Activated CD4-positive, alpha-beta T cell treated with anti-CD3 and anti-CD28 coated beads, Interleukin-2, Interleukin-6, amounts not matched to agents 100 ng/mL and 50 ng/mL, durations not matched to agents 16 hours and 8 hours (primary cell): ENCODE results near the gene SLC25A30.
"Not testable (repeated sequence)": the region's sequence is repeated elsewhere in the genome, so short reads cannot be mapped to it uniquely, and the experiment has no call there.

ENCODE experiments used
- DNase-seq: peaks from one replicate; pipeline ENCODE4 v3.0.0-alpha.2; 2020

Gene SLC25A30

DNA sequence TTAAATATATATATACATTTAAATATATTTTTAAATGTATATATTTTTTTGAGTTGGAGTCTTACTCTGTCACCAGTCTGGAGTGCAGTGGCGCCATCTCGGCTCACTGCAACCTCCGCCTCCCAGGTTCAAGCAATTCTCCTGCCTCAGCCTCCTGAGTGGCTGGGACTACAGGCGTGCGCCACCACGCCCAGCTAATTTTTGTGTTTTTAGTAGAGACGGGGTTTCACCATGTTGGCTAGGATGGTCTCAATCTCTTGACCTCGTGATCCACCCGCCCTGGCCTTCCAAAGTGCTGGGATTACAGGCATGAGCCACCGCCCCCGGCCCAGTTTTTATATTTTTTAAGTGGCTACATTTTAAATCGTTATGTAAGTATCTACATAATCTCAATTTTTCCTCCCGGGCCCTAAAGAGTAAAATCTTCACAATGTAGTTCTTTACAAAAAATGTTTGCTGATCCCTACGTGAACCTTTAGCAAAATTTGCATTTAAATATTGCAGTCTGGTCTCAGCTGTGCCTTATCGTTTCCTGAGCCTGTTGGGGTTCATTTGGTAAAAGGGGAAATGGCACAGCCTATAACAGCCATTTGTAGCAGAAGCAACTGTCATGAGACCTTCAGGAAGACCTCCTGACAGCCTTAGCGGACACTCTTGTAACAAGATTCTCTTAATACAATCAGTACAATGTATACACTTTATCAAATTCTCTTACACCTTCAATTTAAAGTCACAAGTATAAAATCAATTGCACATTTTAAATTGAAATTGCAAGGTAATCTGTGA is 8.1 kb upstream of the SLC25A30 start:
- DNase-seq: not testable (repeated sequence)

DNA sequence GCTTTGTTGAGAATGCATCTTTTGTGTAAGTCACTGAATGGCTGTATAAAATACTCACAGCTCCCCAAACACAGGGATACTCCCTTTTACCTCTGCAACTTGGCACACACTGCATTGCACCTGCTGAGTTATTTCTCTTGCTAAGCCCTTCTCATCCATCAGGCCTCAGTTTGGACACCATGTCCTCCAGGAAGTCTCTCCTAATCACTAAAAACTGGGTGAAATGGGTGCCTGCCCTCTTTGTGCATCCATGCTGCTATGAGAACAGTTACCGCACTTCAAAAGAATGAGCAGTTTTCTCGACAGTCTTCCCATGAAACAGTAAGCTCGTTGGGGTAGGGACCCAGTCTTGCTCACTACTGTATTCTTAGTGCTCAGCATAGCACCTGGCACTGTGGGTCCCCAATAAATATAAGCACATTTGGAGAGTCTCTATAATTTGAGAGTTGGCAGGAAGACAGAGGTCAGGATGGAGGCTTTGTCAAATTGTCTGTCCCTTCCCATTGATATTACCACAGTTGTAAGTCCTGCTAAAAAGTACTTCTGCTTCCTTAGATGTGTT is 4.6 kb upstream of the SLC25A30 start:
- no peak for DNase-seq

DNA sequence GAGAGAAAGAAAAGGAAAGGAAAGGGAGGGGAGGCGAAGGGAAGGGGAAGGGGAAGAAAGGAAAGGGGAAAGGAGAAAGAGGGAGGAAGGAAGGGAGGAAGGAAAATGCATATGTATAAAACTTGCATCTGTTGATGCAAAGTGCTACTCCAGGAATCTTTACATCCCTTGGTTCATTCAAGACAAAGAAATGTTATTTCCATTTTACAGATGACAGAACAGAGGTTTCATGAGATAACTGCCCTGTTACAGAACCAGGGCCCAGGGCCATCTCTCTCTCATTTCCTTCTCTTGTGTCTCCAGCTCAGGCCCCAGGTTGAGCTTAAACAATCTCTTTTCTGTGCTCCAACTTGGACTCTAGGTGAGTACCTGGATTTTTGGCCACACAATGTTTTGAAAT is 1.8 kb upstream of the SLC25A30 start:
- no peak for DNase-seq

DNA sequence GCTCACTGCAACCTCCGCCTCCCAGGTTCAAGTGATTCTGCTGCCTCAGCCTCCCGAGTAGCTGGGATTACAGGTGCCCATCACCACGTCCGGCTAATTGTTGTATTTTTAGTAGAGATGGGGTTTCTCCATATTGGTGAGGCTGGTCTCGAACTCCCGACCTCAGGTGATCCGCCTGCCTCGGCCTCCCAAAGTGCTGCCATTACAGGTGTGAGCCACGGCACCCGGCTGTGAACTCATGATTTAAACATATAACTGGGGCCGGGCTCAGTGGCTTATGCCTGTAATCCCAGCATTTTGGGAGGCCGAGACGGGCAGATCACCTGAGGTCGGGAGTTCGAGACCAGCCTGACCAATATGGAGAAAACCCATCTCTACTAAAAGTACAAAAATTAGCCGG is 1.2 kb upstream of the SLC25A30 start:
- not testable (repeated sequence) for DNase-seq

DNA sequence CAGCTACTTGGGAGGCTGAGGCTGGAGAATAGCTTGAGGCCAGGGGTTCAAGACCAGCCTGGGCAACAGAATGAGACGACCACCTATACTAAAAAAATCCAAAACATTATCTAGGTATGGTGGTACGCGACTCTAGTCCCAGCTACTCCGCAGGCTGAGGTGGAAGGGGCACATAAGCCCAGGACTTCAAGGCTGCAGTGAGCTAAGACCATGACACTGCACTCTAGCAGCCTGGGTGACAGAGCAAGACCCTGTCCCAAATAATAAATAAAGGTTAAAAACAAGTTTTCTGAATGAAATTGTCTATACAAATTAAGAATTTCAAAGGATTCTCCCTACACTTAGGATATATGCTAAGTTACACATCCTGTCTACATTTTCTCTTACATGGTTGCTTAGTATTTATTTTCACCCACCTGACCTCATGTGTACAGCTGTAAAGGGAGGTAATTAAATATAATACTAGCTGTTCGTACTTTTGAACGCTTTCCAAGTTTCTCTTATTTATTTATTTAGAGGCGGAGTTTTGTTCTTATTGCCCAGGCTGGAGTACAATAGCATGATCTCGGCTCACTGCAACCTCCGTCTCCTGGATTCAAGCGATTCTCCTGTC is 1.6 kb downstream of the SLC25A30 start:
- no peak for DNase-seq

DNA sequence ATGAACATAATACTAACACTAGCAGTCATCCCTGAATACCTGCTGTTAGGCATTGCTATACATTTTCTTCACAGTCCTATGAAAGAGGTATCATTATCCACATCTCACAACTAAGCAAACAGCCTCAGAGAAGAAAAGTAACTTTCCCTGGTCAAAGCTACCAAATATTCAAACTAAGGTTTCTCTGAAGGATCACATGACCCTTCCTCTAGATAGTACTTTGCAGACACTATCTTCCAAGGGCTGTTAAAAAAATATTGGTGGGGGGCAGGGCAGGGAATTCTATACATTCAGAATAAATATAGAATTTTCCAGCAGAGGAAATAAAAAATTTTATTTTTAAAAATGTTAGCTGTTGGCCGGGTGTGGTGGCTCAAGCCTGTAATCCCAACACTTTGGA is 3.1 kb downstream of the SLC25A30 start:
- DNase-seq: no peak

DNA sequence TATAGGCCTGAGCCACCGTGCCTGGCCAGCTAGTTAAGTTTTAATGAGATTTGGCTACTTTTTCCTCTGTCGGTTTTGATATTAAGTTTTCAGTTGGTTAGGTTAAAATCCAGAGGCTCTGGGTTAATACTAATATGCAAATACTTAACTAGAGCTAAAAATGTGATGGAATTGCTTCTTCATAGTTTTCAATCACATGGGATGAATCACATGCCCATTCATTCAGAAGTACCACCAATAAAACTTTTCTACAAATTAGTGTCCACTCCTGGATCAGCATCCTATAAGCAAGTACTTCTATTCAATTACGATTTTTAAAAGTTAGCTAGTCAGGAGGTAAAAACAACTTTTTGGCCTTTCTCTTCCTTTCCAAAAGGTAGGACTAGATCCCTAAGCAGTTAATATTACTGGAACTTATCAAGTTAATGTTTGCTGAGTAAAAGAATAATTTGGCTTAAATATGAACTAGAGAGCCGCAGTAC is 4.3 kb downstream of the SLC25A30 start:
- no peak for DNase-seq

DNA sequence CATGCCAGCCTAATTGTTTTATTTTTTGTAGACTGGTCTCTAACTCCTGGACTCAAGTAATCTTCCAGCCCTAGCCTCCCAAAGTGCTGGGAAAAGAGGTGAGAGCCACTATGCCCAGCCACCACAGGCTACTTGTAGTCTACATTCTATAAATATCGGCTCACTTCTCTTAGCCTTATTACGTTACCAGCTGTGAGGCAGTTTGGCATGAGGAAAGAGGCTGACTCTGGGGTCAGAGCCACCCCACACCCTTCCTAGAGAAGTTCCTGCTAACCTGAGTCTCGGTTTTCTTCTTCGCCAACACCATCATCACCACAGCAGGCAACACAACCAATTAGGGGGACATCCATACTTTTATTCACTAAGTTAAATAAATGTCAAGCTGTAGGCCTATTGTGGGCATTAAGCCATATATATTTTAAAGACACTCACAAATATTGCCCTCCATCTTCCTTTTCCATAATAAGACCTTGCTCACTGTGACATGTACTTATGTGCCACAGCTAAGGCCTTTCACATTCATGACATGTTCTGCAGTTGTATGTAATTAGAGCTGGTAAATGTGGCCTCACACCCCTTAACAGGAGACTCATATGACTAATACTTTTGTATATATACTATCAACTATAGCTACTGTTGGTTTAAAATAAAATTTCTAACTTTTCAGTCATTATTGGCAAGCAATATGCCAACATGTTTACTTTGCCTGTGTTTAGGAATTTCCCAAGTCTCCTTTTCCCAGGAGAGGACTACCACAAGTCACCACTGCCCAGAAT is 5.7 kb downstream of the SLC25A30 start:
- no peak for DNase-seq

DNA sequence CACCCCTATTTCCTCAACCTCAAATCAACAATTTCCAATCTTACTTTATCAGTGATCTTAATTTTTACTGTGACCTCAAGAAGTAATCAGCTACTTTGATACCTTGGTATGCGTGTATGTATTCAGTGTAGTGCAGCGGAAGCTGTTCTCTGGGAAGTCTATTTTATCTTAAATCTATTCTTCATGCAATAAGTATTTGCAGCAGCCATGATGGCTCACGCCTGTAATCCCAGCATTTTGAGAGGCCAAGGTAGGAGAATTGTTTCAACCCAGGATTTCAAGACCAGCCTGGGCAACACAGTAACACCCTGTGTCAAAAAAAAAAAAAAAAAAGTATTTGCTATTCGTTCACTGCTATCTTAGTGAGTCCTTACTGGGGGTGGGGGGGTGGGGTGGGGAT is 6.5 kb downstream of the SLC25A30 start:
- DNase-seq: no peak

DNA sequence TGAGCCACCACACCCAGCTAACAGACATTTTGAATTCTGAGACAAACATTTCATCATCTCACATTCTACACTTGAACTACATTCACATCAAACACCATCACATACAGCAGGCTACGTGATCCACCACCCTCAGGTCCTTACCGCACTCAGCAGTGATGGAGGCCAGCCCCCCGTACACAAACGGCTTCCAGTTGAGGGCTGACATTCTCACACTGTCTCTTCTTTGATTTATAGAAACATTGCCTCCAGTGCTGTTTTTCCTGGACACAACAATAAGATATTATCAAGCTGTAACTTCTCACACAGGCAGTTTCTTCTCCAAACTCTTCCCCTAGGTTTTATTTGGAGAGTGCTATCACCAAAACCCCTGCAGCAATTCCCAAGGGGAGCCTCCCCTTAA is 7.0 kb downstream of the SLC25A30 start:
- no peak for DNase-seq

DNA sequence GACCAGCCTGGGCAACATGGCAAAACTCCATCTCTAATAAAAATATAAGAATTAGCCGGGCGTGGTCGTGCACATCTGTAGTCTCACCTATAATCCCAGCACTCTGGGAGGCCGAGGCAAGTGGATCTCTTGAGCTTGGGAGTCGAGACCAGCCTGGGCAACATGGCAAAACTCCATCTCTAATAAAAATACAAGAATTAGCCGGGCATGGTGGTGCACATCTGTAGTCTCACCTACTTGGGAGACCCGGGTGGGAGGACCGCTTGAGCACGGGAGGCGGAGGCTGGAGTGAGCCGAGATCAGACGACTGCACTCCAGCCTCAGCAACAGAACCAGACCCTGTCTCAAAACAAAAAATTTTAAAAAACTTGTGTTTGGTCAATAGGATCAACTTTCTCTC is 7.7 kb downstream of the SLC25A30 start:
- no peak for DNase-seq

DNA sequence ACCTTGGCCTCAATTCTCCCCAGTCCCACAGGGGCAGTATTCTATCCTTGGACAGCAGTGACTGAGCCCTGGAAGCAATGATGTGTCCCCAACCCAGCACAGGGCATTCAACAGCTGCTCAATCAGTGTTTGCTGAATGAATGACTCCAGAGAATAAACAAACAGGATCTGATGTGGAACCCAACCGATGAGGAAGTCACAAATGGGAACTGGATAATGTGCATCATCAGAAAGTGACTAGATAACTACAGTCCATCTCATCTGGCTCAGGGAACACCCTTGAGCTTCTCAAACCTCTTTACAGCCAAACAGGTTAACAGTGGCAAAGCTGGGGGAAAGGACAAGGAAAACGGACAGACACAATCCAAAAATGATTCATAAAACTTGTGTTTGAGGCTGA is 8.2 kb downstream of the SLC25A30 start:
- no peak for DNase-seq

DNA sequence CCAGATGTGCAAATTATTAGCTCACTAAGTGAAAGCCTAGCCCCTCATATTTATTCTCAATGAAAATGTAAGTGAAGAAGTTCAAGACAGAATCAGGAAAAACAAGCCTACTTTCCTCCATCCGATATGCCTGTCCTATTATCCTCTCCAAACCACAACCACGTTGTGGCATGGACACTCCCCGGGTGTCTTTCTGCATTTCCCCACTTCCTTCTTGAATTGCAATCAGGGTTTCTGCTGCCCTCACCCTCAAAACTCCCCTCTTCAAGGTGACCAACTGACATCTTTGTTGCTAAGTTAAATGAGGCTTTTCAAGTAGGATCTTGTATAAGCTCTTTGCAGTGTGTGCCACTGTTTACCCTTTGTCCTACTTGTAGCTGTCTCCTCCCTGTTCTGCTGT is 11.8 kb downstream of the SLC25A30 start:
- no peak for DNase-seq

DNA sequence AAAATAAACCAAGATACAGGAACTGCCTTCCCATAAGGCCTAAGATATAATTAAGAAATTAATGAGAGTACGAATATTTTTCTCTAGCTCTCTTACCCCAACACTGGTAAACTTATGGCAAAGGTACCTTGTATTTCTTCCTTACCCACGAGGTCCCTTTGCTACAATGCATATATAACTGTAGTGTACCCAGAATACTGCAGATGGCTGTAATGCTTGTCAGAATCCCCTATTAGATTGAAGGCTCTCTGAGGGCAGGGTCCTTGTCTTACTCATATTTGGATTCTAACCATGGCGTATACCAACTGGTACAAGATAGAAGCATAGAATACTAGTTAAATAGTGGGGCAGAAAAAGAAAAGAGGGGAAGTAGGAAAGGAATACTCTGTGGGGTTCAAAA is 15.1 kb downstream of the SLC25A30 start:
- DNase-seq: no peak

DNA sequence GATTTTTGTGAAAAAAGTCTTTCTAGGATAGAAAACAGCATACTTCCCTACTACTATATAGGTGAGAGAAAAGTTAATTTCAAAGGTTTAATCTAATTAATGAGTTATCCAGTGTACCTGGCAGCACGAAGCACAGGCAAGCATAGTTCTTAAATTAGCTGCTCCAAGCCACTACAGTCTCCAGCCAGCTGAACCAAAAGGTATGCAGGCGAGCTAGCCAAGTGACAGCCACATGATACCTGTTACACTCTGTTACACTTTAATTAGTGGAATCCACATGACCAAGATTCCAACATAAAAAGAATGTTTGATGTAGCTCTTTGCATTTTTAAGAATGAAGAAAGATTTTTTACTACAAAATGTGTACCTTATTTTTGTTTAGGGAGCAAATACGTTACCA is 15.5 kb downstream of the SLC25A30 start:
- no peak for DNase-seq

DNA sequence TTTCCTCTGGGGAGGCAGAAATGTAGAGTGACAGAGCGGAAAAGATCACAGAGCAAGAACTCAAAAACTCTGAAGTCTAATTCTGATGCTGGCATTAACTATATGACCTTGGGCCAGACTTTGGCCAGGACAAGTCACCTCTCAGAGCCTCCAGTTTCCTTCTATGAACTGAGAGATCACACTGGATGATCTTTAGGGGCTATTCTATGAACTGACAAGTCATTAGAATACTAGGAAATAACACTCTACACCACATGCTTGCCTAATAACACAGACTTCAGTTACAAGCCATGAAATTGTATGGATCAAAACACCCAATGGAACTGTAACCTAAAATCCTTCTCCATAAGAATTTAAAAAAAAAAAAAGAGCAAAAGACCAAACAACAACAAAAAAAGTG is 16.9 kb downstream of the SLC25A30 start:
- DNase-seq: no peak

DNA sequence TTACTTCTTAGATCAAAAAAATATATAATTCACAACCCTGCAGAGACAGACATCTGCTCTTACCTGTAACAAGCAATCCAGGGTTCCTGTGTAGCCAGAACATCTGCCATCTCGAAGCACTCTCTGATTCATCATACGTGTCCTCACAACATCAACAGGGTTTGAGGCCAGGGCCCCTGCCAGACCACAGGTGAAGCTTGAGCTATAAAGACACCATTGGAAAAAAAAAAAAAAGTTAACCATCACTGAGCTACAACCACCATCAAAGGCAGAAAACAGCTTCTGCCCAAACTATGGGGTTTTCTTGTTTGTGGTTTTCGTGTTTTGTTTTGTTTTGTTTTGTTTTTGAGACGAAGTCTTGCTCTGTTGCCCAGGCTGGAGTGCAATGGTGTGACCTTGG is 19.3 kb downstream of the SLC25A30 start:
- peak; percentile 49 for DNase-seq

DNA sequence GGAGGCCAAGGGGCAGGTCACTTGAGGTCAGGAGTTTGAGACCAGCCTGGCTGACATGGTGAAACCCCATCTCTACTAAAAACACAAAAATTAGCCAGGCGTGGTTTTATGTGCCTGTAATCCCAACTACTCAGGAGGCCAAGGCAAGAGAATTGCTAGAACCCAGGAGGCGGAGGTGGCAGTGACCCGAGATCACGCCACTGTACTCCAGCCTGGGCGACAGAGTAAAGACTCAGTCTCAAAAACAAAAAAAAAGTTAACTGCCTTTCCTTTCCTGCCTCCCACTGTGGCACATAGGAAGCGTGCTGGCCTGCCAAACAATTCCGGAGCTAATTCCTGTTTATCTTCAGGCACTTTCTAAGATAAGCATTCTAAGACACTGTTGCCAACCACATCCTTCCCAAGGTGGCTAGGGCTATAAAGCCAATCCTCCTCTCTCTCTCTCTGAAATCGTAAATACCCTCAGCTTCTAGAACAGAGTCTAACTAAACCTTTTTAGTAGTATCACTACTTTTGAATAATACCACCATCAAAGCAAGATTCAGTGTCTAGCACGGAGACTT is 21.6 kb downstream of the SLC25A30 start:
- no peak for DNase-seq

DNA sequence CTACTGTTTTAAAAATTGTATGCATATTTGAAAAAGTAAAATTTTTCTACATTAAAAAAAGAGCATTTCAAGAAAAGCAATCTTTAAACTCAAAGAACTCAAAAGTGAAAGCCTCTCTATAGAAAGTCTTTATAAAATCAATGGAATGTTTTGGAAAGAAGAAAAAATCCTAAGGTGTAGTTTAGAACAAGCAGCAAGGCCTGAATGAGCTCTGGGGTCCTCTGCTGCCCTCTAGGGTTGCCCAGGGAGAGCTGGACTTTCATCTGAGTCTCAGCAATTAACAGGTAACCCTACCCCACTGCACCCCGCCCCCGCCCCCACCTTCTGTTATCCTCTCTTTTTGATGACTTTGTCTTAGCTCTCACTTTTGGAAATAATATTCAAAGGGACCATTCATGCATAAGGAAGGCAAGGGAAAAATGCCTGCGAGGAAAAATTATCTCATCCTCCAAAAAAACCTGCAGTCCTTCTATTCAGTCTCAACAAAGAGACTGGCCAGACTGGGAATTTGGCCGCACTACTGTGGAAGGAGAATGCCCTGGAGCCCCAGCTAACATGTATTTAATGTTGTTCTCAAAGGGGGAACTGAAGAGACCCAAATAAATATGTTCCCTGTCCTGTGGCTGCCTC is 24.1 kb downstream of the SLC25A30 start:
- peak; percentile 32 for DNase-seq

DNA sequence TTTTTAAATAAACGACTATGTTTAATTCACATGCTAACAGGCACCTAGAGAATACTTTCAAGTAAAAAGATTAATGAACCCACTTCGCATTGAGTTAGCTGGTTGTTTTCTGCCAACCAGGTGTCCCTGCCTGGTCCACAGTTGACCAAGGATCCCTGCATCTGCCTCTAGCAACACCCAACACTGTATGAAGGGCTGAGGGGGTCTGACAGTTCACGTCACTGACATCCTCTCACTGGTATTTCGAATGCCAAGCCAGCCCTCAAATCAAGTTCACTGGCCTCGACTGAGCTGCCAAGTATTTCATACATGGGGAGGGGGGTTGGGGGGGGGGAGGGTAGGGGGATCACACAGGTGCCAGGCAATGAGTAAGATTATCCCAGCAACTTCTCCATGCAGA is 25.4 kb downstream of the SLC25A30 start:
- no peak for DNase-seq

DNA sequence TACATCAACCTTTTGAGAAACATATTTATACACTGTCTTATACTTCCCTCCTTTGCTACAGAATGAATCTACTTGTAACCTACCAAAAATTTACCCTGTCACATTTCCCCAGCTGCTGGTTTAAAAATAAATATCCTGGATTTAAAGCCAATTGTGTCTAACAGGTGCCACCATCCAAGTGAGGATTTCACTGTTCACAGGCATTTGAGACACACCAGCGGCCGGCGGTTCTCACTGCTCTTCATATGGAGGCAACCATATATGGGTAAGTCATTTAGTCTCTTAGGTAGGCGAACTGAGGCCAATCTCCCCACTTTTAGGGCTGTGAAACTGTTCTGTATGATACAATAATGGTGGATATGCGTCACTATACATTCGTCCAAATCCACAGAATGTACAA is 26.2 kb downstream of the SLC25A30 start:
- DNase-seq: no peak

DNA sequence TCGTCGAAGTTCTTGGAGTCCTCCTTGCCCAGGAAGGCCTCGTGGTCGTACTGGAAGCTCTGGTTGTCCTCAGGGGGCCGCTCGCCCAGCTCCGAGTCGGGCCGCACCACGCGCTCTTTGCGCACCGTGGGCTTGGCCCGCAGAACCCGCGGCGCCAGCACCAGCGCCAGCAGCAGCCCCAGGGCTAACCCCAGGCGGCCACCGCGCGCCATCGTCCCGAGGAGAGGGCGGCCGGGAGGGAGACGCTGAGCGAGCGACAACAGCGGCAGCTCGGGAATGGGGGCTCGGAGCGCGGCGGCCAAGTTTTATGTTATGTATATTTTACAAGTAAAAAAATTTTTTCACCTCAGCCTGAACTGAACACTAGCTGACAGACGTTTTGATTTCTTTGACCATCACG is 27.0 kb downstream of the SLC25A30 start:
- DNase-seq: not testable (repeated sequence)

DNA sequence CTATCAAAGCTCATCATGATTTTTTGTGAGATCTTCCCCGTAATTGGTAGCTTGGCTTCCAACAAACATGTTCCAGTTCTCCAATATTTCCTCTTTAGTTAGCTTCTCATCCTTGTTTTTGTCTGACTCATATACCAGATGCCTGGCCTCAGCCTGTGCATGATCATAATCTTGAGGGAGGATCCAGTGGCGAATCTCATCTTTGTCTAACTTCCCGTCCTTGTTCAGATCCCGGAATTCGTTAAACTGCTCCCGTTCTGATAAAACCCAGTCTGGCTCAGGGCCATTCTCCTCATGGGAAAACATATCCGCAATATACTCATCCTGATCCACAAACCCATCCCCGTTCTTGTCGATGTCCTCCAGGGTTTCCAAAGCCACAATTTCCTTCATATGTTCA is 27.8 kb downstream of the SLC25A30 start:
- DNase-seq: not testable (repeated sequence)
